Mesothelial cell of epicardium (in vitro differentiated cells): ENCODE results near the gene ALOX5AP. TPM values are rescaled to one million over a fixed set of nuclear protein-coding genes. Genes with fewer than 3 reads are reported as not detected.

ENCODE experiments used
- DNase-seq, 2 experiments: peaks; one replicate each; pipeline ENCODE4 v3.0.0; 2021; ENCODE audit warnings: low spot score in 2 of 2; ENCODE audit not compliant: unreplicated experiment in 2 of 2
- H3K27ac Mint-ChIP-seq: 2 replicates; pipeline ENCODE4 v1.8.0; 2021; ENCODE audit warnings: mixed read lengths
- H3K27me3 Mint-ChIP-seq: 2 replicates; pipeline ENCODE4 v1.8.0; 2021; ENCODE audit warnings: low read depth, mixed read lengths
- H3K36me3 Mint-ChIP-seq: 2 replicates; pipeline ENCODE4 v1.8.0; 2021; ENCODE audit warnings: mixed read lengths
- H3K4me1 Mint-ChIP-seq: 2 replicates; pipeline ENCODE4 v1.8.0; 2021; ENCODE audit warnings: mixed read lengths
- H3K4me3 Mint-ChIP-seq: 2 replicates; pipeline ENCODE4 v1.8.0; 2021; ENCODE audit warnings: mild to moderate bottlenecking, moderate library complexity, mixed read lengths
- H3K9me3 Mint-ChIP-seq: 2 replicates; pipeline ENCODE4 v1.8.0; 2021; ENCODE audit warnings: mixed read lengths
- total RNA-seq: library from RNA; stranded (reverse); gene quantifications from 3 replicates; pipeline ENCODE4 v1.2.1, GENCODE V29; 2021
- TF ChIP-seq, protein P1 (sequence below): fragments of 200-600 bp; sonication (generic); IDR thresholded peaks from one replicate; pipeline ENCODE4 v1.5.0; 2021; ENCODE audit warnings: antibody characterized with exemption; ENCODE audit not compliant: unreplicated experiment

Gene ALOX5AP
- total RNA-seq, 1 donor from 2014 or later = 0.25 TPM

DNA sequence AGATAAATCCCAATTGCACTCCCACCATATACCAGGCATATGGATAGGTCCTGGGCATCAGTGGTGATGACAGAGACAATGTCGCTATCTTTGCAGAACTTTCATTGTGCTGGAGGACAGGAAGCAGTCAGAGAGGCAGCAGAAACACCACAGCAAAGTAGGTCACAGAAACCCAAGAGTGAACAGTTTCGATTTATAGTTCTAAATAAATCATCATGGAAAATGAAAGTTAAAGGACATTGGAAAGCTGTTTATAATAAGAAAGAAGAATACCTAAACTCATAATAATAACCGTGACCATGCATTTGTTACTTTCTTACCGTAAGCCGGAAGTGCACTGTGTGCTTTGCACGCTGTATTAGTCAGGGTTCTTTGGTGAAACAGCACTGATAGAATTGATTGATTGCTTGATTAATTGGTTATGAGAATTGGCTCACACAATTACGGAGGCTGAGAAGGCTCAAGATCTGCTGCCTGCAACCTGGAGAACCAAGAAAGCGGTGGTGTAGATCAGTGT is 38.9 kb downstream of the ALOX5AP start:
- Mint-ChIP-seq H3K4me1 (no peaks in the 10 kb centered on the region), H3K27me3 (no peaks in the 10 kb centered on the region), H3K9me3 (no peaks in the 10 kb centered on the region), H3K27ac (no peak overlapping the region), H3K4me3 (no peak overlapping the region), H3K36me3 (no peaks in the 10 kb centered on the region)
- TF ChIP-seq, protein P1, sequence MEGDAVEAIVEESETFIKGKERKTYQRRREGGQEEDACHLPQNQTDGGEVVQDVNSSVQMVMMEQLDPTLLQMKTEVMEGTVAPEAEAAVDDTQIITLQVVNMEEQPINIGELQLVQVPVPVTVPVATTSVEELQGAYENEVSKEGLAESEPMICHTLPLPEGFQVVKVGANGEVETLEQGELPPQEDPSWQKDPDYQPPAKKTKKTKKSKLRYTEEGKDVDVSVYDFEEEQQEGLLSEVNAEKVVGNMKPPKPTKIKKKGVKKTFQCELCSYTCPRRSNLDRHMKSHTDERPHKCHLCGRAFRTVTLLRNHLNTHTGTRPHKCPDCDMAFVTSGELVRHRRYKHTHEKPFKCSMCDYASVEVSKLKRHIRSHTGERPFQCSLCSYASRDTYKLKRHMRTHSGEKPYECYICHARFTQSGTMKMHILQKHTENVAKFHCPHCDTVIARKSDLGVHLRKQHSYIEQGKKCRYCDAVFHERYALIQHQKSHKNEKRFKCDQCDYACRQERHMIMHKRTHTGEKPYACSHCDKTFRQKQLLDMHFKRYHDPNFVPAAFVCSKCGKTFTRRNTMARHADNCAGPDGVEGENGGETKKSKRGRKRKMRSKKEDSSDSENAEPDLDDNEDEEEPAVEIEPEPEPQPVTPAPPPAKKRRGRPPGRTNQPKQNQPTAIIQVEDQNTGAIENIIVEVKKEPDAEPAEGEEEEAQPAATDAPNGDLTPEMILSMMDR = no peak
- no peak for DNase-seq

DNA sequence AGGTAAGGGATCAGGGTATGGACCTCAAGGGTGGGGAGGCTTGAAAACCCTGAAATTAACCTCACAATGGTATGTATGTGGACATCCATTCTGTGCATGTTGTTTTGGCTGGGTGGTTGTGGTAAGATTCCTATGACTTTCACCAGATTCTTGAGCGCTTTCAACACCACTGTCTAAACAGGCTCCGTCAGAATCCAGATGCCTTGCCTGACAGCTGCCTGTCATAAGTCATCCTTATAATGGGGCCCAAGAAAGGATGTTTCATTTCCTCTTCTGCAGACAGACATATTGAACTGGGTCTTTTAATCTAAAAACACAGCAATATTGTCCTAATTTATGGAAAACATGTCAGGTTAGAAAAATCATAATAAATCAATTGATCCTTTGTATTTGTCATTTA is 41.3 kb downstream of the ALOX5AP start:
- TF ChIP-seq, protein P1 = no peak
- Mint-ChIP-seq H3K9me3 (no peaks in the 10 kb centered on the region), H3K4me1 (no peaks in the 10 kb centered on the region), H3K36me3 (no peaks in the 10 kb centered on the region), H3K27me3 (no peaks in the 10 kb centered on the region), H3K27ac (no peak overlapping the region), H3K4me3 (no peak overlapping the region)
- no peak for DNase-seq

DNA sequence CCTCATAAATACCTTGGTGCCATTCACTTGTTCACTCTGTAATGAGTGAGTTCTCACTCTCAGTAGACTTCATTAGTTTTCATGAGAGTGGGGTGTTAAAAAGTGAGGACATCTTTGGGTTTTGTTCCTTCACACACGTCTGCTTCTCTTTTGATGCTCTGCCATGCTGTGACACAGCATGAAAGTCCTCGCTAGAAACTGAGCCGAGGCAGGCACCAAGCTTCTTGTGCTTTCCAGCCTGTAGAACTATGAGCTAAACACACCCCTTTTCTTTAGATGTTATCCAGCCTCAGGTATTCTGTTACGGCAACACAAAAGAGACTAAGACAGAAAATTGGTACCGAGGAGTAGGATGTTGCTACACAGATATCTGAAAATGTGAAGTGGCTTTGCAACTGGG is 43.7 kb downstream of the ALOX5AP start:
- no peaks in the 10 kb centered on the region for H3K4me1 Mint-ChIP-seq
- H3K9me3 Mint-ChIP-seq = peaks cover 4% of the 10 kb centered on the region
- H3K36me3 Mint-ChIP-seq = no peaks in the 10 kb centered on the region
- TF ChIP-seq, protein P1 = no peak
- H3K27me3 Mint-ChIP-seq = no peaks in the 10 kb centered on the region
- no peak overlapping the region for H3K27ac Mint-ChIP-seq
- H3K4me3 Mint-ChIP-seq = no peak overlapping the region
- no peak for DNase-seq

DNA sequence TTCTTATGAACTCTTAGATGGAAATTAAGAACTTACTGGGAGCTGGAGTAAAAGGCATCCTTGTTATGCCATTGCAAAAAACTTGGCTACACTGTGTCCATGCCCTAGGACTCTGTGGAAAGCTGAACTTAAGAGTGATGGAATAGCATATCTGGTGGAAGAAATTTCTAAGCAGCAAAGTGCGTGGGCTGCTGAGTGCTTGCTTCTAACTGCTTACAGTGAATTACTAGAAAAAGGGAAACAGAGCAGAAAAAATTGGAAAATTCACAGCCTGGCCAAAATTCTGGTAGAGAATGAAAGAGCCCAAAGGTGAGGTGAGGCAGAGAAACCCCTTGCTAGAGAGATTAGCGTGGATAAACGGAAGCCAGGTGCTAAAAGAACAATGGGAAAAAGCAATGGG is 44.3 kb downstream of the ALOX5AP start:
- Mint-ChIP-seq H3K27me3 (no peaks in the 10 kb centered on the region), H3K27ac (no peak overlapping the region), H3K4me1 (no peaks in the 10 kb centered on the region)

DNA sequence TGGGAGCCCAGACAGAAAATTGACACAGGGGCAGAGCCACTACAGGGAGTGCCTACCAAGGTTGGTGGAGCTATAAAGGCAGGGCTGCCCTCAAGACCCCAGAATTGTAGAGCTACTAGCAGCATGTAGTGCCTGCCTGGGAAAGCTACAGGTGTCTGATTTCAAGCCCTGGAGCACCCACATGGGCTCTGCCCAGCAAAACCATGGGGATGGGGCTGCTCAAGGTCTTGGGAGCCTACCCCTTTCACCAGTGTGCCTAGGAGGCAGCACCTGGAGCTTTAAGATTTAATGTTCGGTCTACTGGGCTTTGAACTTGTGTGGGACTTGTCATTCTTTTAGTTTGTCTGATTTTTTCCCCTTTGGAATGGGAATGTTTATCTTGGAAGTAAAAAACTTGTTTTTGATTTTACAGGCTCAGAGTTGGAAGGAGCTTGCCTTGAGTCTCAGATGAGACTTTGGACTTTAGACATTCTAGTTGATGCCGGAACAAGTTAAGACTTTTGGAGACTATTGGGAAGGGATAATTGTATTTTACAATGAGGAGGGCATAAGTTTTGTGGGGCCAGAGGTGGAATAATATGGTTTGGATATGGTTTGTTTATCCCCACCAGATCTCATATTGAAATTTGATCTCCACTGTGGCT is 45.1 kb downstream of the ALOX5AP start:
- Mint-ChIP-seq H3K9me3 (peaks cover 4% of the 10 kb centered on the region), H3K27ac (no peak overlapping the region), H3K27me3 (no peaks in the 10 kb centered on the region), H3K4me1 (no peaks in the 10 kb centered on the region), H3K36me3 (no peaks in the 10 kb centered on the region), H3K4me3 (no peak overlapping the region)
- TF ChIP-seq, protein P1 = no peak
- DNase-seq = no peak

More for the DNA sequence above, 44.3 kb downstream of the ALOX5AP start:
- DNase-seq = no peak
- no peaks in the 10 kb centered on the region for H3K36me3 Mint-ChIP-seq
- H3K9me3 Mint-ChIP-seq = peaks cover 4% of the 10 kb centered on the region
- no peak overlapping the region for H3K4me3 Mint-ChIP-seq
- TF ChIP-seq, protein P1 = no peak
